Measurements from ENCODE around the gene ODC1.
A peak's percentile ranks its signal among the peaks of the same experiment; 100 is the strongest.

ODC1 gene

DNA sequence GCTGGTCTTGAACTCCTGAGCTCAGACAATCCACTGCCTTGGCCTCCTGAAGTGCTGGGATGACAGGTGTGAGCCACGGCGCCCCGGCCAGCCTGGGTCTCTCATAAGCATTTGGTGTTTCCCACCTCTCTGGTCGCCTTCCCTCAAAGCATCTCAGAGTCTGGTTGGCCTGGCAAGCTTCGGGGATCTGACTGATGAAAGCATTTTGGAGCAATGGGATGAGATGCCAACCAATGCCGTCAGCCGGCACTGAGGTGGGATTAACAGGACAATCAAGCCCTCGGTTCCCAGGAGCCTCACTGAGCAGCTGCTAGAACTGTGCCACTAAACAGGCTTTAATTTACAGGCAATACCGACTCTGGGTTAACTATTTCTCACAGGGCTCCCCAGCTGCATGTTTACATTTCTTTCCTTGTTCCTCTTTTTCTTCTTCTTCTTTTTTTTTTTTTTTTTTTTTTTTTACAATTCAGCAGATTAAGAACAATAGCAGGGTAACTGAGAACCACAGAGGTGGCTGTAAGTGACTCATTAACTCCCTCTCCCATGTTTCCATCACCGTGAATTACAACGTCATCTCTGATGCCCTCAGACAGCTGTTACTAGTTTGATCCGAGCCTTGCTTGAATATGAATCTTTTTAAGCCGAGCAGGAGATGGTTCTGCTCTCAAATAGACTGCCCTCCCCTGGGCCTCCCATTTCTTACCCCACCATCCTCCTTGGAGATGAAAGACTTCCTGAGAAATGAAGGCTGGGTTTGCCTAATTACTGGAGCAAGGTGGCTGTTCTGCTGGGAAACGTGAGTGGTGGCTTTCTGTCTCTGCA lies 37.9 kb downstream of the ODC1 start:
- H3K27ac ChIP-seq (ENCODE audit: low read depth in 2 of 2, low read length in 2 of 2) = peak overlapping the region in 1 of 2 donors; percentile 40
- no peaks in the 10 kb centered on the region for H3K9me3 ChIP-seq (ENCODE audit: control insufficient read depth in 2 of 2, low read length in 2 of 2)
- H3K4me3 ChIP-seq (ENCODE audit: low read length in 2 of 2) = no peak overlapping the region
- peaks cover 51 to 59% of the 10 kb centered on the region in 2 donors for H3K4me1 ChIP-seq (ENCODE audit: control insufficient read depth in 2 of 2, insufficient read depth in 2 of 2, low read length in 2 of 2)
- H3K36me3 ChIP-seq (ENCODE audit: control insufficient read depth in 2 of 2, insufficient read depth in 2 of 2, low read length in 2 of 2) = peaks cover 4 to 6% of the 10 kb centered on the region in 2 donors
- H3K27me3 ChIP-seq (ENCODE audit: control insufficient read depth in 2 of 2, insufficient read depth in 2 of 2, low read length in 2 of 2) = no peaks in the 10 kb centered on the region
- H3K9ac ChIP-seq (ENCODE audit: low read depth in 1 of 2, low read length in 2 of 2) = no peak overlapping the region

- Histone ChIP-seq H3K27ac (ENCODE audit: low read depth in 2 of 2, low read length in 2 of 2) (peak overlapping the region; percentile 79 to 89), H3K9ac (ENCODE audit: low read depth in 1 of 2, low read length in 2 of 2) (peak overlapping the region; percentile 28 to 55), H3K9me3 (ENCODE audit: control insufficient read depth in 2 of 2, low read length in 2 of 2) (no peaks in the 10 kb centered on the region), H3K27me3 (ENCODE audit: control insufficient read depth in 2 of 2, insufficient read depth in 2 of 2, low read length in 2 of 2) (no peaks in the 10 kb centered on the region), H3K4me3 (ENCODE audit: low read length in 2 of 2) (peak overlapping the region; percentile 17 to 43), H3K4me1 (ENCODE audit: control insufficient read depth in 2 of 2, insufficient read depth in 2 of 2, low read length in 2 of 2) (peaks cover 38 to 46% of the 10 kb centered on the region in 2 donors), H3K36me3 (ENCODE audit: control insufficient read depth in 2 of 2, insufficient read depth in 2 of 2, low read length in 2 of 2) (peaks cover 4 to 6% of the 10 kb centered on the region in 2 donors)
These were observed 39.2 kb downstream of the ODC1 start for GRCh38 chr2:10408649-10409579.

- peak overlapping the region; percentile 79 to 89 for H3K27ac ChIP-seq (ENCODE audit: low read depth in 2 of 2, low read length in 2 of 2)
- peak overlapping the region; percentile 55 to 64 for H3K9ac ChIP-seq (ENCODE audit: low read depth in 1 of 2, low read length in 2 of 2)
- H3K36me3 ChIP-seq (ENCODE audit: control insufficient read depth in 2 of 2, insufficient read depth in 2 of 2, low read length in 2 of 2) = peaks cover 4 to 6% of the 10 kb centered on the region in 2 donors
- H3K9me3 ChIP-seq (ENCODE audit: control insufficient read depth in 2 of 2, low read length in 2 of 2) = no peaks in the 10 kb centered on the region
- H3K4me1 ChIP-seq (ENCODE audit: control insufficient read depth in 2 of 2, insufficient read depth in 2 of 2, low read length in 2 of 2) = peaks cover 30 to 37% of the 10 kb centered on the region in 2 donors
- H3K4me3 ChIP-seq (ENCODE audit: low read length in 2 of 2) = peak overlapping the region; percentile 17 to 43
- H3K27me3 ChIP-seq (ENCODE audit: control insufficient read depth in 2 of 2, insufficient read depth in 2 of 2, low read length in 2 of 2) = no peaks in the 10 kb centered on the region
These were observed 40.1 kb downstream of the ODC1 start for GRCh38 chr2:10407841-10408648.

- peak overlapping the region; percentile 12 to 89 for H3K27ac ChIP-seq (ENCODE audit: low read depth in 2 of 2, low read length in 2 of 2)
- no peak overlapping the region for H3K4me3 ChIP-seq (ENCODE audit: low read length in 2 of 2)
- H3K36me3 ChIP-seq (ENCODE audit: control insufficient read depth in 2 of 2, insufficient read depth in 2 of 2, low read length in 2 of 2) = peaks cover 4 to 6% of the 10 kb centered on the region in 2 donors
- no peak overlapping the region for H3K9ac ChIP-seq (ENCODE audit: low read depth in 1 of 2, low read length in 2 of 2)
- H3K4me1 ChIP-seq (ENCODE audit: control insufficient read depth in 2 of 2, insufficient read depth in 2 of 2, low read length in 2 of 2) = peaks cover 26 to 35% of the 10 kb centered on the region in 2 donors
- no peaks in the 10 kb centered on the region for H3K27me3 ChIP-seq (ENCODE audit: control insufficient read depth in 2 of 2, insufficient read depth in 2 of 2, low read length in 2 of 2)
- H3K9me3 ChIP-seq (ENCODE audit: control insufficient read depth in 2 of 2, low read length in 2 of 2) = no peaks in the 10 kb centered on the region
These were observed 40.7 kb downstream of the ODC1 start for GRCh38 chr2:10407432-10407831.

DNA sequence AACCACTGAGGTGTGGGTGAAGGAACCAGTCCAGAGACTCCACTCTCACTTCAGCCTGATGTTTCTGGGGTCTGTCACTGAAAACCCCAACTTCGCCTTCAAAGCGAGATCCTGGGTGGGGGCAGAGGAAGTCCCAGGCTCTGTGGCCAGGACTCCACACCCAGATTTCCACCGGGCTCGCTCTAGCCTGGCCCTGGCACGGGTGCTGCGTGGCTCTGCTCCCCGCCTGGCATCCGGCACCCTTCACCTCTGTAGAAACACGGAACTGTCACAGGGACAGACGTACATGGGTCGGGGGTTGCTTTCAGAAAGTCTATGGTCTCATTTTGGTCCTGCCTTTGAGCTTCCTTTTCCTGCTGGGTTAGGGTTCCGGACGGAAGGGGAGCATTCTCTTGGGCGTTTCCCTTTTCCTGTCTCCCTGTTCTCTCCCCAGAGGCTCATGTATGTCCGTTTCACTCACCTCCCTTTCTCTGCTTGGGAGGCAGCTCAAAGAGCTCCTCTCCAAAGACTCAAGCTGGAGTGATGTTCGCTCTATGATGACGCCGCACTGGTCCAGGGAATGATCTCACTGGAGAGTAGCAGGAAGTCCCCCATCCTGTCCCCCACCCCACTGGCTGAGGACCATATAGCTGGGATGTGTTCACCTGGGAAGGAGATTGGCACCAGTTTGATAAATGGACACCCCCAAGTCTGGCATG lies 41.5 kb downstream of the ODC1 start:
- peaks cover 4% of the 10 kb centered on the region in 2 donors for H3K36me3 ChIP-seq (ENCODE audit: control insufficient read depth in 2 of 2, insufficient read depth in 2 of 2, low read length in 2 of 2)
- no peaks in the 10 kb centered on the region for H3K9me3 ChIP-seq (ENCODE audit: control insufficient read depth in 2 of 2, low read length in 2 of 2)
- no peak overlapping the region for H3K4me3 ChIP-seq (ENCODE audit: low read length in 2 of 2)
- peak overlapping the region in 1 of 2 donors; percentile 23 for H3K27ac ChIP-seq (ENCODE audit: low read depth in 2 of 2, low read length in 2 of 2)
- peaks cover 27 to 33% of the 10 kb centered on the region in 2 donors for H3K4me1 ChIP-seq (ENCODE audit: control insufficient read depth in 2 of 2, insufficient read depth in 2 of 2, low read length in 2 of 2)
- H3K9ac ChIP-seq (ENCODE audit: low read depth in 1 of 2, low read length in 2 of 2) = no peak overlapping the region
- no peaks in the 10 kb centered on the region for H3K27me3 ChIP-seq (ENCODE audit: control insufficient read depth in 2 of 2, insufficient read depth in 2 of 2, low read length in 2 of 2)

- no peak overlapping the region for H3K9ac ChIP-seq (ENCODE audit: low read depth in 1 of 2, low read length in 2 of 2)
- H3K9me3 ChIP-seq (ENCODE audit: control insufficient read depth in 2 of 2, low read length in 2 of 2) = no peaks in the 10 kb centered on the region
- H3K4me3 ChIP-seq (ENCODE audit: low read length in 2 of 2) = no peak overlapping the region
- H3K36me3 ChIP-seq (ENCODE audit: control insufficient read depth in 2 of 2, insufficient read depth in 2 of 2, low read length in 2 of 2) = peaks cover 2 to 4% of the 10 kb centered on the region in 2 donors
- no peaks in the 10 kb centered on the region for H3K27me3 ChIP-seq (ENCODE audit: control insufficient read depth in 2 of 2, insufficient read depth in 2 of 2, low read length in 2 of 2)
- H3K27ac ChIP-seq (ENCODE audit: low read depth in 2 of 2, low read length in 2 of 2) = peak overlapping the region in 1 of 2 donors; percentile 23
- peaks cover 33 to 38% of the 10 kb centered on the region in 2 donors for H3K4me1 ChIP-seq (ENCODE audit: control insufficient read depth in 2 of 2, insufficient read depth in 2 of 2, low read length in 2 of 2)
These were observed 42.1 kb downstream of the ODC1 start for GRCh38 chr2:10406016-10406415.

GRCh38 chr2:10405448-10405847 lies 42.7 kb downstream of the ODC1 start:
- Histone ChIP-seq H3K9ac (ENCODE audit: low read depth in 1 of 2, low read length in 2 of 2) (no peak overlapping the region), H3K27ac (ENCODE audit: low read depth in 2 of 2, low read length in 2 of 2) (peak overlapping the region; percentile 7 to 45)

DNA sequence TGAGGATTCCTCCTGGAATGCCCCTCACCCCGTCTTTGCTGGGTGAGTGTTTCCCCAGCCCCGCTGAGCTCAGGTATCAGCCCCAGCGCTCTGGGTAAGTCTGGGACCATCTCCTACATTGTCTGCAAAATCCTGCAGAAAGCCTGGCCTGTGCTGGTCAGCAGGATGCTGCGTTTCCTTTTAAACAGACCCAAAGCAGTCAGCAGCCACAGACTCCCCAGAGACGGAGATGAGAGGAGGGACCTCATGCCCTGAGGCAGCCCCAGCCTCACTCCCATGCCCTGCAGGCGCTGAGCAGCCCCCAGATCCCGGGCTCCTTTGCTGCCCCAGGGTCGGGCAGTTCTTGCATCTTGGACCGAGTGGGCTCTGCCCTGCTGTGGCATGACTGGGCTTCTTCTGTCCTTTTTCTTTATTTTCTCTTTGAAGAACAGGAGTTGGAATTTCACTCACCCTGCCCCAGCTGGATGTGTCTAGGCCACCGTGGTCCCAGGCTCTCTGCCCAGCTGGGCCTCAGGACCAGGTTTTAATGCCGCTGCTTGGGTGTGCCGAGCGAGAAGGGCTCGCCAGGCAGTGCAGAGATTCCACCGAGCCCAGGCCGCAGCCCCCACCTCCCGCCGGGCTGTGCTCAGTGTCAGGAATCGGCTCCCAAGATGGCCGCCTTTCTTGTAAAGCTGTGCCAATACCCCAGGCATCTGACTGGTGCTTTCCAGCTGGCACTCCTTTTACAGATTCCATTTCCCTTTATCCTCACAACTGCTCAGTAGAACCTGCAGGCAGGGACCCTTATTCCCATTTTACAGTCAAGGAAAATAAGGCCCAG lies 43.6 kb downstream of the ODC1 start:
- peaks cover 0 to 11% of the 10 kb centered on the region in 2 donors for H3K36me3 ChIP-seq (ENCODE audit: control insufficient read depth in 2 of 2, insufficient read depth in 2 of 2, low read length in 2 of 2)
- no peak overlapping the region for H3K9ac ChIP-seq (ENCODE audit: low read depth in 1 of 2, low read length in 2 of 2)
- H3K9me3 ChIP-seq (ENCODE audit: control insufficient read depth in 2 of 2, low read length in 2 of 2) = no peaks in the 10 kb centered on the region
- peak overlapping the region in 1 of 2 donors; percentile 45 for H3K27ac ChIP-seq (ENCODE audit: low read depth in 2 of 2, low read length in 2 of 2)
- H3K27me3 ChIP-seq (ENCODE audit: control insufficient read depth in 2 of 2, insufficient read depth in 2 of 2, low read length in 2 of 2) = no peaks in the 10 kb centered on the region
- no peak overlapping the region for H3K4me3 ChIP-seq (ENCODE audit: low read length in 2 of 2)
- H3K4me1 ChIP-seq (ENCODE audit: control insufficient read depth in 2 of 2, insufficient read depth in 2 of 2, low read length in 2 of 2) = peaks cover 36 to 40% of the 10 kb centered on the region in 2 donors

More at GRCh38 chr2:10405448-10405847, 42.7 kb downstream of the ODC1 start:
- no peak overlapping the region for H3K4me3 ChIP-seq (ENCODE audit: low read length in 2 of 2)
- H3K9me3 ChIP-seq (ENCODE audit: control insufficient read depth in 2 of 2, low read length in 2 of 2) = no peaks in the 10 kb centered on the region
- H3K36me3 ChIP-seq (ENCODE audit: control insufficient read depth in 2 of 2, insufficient read depth in 2 of 2, low read length in 2 of 2) = peaks cover 0 to 6% of the 10 kb centered on the region in 2 donors
- H3K27me3 ChIP-seq (ENCODE audit: control insufficient read depth in 2 of 2, insufficient read depth in 2 of 2, low read length in 2 of 2) = no peaks in the 10 kb centered on the region
- H3K4me1 ChIP-seq (ENCODE audit: control insufficient read depth in 2 of 2, insufficient read depth in 2 of 2, low read length in 2 of 2) = peaks cover 35 to 40% of the 10 kb centered on the region in 2 donors
